ENCODE measurements around the gene HCST.

The HCST gene

GRCh38 chr19:35938282-35939224 is 36.2 kb downstream of the HCST start:
- DNase-seq = no peak

DNA sequence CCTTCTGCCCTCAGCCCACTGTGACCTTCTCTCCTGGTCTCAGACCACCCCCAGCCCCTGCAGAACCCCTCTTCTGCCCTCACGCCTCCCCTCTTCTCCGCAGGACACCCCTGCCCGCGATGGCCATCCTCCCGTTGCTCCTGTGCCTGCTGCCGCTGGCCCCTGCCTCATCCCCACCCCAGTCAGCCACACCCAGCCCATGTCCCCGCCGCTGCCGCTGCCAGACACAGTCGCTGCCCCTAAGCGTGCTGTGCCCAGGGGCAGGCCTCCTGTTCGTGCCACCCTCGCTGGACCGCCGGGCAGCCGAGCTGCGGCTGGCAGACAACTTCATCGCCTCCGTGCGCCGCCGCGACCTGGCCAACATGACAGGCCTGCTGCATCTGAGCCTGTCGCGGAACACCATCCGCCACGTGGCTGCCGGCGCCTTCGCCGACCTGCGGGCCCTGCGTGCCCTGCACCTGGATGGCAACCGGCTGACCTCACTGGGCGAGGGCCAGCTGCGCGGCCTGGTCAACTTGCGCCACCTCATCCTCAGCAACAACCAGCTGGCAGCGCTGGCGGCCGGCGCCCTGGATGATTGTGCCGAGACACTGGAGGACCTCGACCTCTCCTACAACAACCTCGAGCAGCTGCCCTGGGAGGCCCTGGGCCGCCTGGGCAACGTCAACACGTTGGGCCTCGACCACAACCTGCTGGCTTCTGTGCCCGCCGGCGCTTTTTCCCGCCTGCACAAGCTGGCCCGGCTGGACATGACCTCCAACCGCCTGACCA is 37.2 kb downstream of the HCST start:
- no peak for DNase-seq

DNA sequence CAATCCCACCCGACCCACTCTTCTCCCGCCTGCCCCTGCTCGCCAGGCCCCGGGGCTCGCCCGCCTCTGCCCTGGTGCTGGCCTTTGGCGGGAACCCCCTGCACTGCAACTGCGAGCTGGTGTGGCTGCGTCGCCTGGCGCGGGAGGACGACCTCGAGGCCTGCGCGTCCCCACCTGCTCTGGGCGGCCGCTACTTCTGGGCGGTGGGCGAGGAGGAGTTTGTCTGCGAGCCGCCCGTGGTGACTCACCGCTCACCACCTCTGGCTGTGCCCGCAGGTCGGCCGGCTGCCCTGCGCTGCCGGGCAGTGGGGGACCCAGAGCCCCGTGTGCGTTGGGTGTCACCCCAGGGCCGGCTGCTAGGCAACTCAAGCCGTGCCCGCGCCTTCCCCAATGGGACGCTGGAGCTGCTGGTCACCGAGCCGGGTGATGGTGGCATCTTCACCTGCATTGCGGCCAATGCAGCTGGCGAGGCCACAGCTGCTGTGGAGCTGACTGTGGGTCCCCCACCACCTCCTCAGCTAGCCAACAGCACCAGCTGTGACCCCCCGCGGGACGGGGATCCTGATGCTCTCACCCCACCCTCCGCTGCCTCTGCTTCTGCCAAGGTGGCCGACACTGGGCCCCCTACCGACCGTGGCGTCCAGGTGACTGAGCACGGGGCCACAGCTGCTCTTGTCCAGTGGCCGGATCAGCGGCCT is 37.9 kb downstream of the HCST start:
- DNase-seq = no peak

DNA sequence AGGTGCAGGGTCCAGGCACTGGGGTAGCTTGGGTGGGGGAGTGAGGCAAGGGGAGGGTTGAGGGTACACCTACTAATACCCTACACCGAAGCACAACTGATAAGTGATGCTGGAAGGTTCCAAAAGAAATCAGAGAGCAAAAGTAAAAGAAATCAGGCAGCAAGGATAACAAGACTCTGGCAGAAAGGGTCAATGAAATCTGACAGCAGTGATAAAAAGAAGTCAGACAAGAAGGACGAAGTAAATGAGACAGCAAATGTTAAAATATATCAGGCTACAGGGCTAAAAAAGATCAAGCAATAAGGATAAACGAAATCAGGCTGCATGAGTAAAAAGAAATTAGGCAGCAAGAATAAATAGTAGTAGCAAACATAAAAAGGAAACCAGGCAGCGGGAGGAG is 38.5 kb downstream of the HCST start:
- DNase-seq = no peak

- no peak for DNase-seq
Measured at GRCh38 chr19:35942235-35942634, 39.9 kb downstream of the HCST start.

GRCh38 chr19:35943321-35944301 is 41.3 kb downstream of the HCST start:
- DNase-seq = no peak

DNA sequence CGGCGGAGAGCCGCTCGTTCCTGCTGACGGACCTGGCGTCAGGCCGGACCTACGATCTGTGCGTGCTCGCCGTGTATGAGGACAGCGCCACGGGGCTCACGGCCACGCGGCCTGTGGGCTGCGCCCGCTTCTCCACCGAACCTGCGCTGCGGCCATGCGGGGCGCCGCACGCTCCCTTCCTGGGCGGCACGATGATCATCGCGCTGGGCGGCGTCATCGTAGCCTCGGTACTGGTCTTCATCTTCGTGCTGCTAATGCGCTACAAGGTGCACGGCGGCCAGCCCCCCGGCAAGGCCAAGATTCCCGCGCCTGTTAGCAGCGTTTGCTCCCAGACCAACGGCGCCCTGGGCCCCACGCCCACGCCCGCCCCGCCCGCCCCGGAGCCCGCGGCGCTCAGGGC is 42.2 kb downstream of the HCST start:
- no peak for DNase-seq

DNA sequence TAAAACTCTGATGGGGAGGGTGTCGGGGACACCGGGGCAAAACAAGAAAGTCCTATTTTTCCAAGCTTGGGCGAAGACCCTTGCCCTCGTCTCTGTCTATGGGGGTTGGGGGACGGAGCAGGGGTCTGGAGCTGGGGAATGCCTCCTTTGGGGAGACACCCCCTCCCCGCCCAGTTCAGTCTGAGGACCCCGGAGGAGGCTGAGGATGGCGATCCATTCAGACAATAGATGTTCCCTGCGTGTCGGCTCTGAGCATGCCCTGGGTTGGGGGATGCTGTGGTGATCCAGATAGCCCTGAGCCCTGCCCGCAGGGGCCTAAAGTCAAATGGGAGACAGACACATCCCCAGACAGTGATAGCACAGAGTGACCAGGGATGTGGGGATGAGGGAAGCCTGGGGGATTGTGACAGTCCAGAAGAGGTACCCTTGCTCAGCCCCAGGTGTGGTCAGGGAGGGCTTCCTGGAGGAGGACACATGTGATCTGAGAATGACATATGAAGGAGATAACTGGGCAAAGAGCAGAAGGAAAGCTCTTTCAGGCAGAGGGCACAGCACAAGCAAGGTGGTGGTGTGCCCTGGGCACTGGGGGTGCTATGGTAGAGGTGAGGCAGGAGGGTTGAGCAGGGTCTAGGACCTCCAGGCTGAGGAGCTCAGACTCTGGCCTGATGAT is 42.9 kb downstream of the HCST start:
- no peak for DNase-seq

DNA sequence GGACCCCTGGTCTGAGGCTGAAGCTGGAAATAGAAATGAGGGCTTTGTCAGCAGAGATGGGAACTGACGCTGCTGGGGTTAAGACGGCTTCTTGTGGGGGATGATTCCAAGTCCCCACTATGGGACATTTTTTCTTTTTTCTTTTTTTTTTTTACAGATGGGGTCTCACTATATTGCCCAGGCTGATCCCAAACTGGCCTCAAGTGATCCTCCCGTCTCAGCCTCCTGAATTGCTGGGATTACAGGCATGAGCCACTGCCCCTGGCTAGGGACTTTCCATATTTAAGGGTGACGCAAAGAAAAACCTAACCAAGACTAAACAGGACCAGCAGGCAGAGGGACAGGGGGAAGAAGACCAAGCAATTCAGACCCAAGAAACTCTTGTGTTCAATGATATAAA is 43.9 kb downstream of the HCST start:
- no peak for DNase-seq

DNA sequence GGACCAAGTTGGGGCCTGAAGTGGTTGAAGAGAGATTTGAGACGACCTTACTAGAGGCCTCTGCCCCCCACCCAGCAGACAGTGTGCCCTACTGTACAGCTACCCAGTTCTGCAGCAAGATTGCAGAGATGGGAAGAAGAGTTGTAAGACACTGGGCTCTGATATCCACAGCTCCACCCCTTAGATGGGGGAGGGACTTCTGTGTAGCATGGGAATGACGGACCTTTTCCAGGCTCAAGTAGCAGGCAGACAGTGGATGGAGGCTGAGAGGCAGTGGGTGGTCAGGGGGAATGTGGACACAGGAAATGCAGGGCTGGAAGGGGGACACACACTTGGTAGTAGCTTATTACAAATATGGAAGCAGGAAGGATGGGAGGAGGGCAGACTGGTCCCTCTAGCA is 46.8 kb downstream of the HCST start:
- no peak for DNase-seq

All from T-helper 2 cell (primary cell).